ENCODE measurements around the gene SFXN3.

Gene SFXN3, protein sequence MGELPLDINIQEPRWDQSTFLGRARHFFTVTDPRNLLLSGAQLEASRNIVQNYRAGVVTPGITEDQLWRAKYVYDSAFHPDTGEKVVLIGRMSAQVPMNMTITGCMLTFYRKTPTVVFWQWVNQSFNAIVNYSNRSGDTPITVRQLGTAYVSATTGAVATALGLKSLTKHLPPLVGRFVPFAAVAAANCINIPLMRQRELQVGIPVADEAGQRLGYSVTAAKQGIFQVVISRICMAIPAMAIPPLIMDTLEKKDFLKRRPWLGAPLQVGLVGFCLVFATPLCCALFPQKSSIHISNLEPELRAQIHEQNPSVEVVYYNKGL

DNA sequence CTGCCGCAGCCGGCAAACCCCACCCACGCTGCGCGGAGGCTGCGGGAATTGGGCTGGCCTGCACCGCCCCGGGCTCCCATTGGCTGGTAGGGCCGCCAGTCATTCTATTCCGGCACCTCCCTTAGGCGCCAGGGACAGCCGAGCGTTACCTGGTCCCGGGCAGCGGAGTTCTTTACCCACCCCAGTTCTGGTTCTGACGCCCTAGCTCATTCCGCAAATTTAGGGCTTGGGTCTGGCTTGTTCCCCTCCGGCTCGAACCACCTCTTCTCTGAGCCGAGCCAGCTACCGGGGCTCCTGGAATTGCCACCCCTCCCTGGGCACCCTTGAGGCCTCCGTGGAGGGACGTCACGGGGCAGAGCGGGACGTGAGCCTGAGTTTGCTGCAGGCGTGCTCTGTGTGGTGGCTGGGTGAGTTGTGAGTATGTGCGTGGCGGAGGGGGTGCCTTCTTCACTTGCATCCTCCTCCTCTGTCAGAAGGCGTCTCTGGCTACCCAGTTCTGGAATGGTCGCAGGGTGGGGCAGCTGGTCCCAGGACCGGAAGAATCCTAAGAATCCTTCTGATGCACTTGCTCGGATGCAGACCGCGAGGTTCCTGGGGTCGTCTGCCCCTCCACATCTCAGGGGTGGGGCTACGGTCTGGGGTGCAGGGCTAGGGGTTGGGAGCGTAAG is at the start of gene SFXN3, which contains the start of gene PDZD7:
SFXN3 (plus strand) TSS at position 107 of the 668 bp plus-strand sequence. CDS start 3,461 bp downstream, outside the sequence.
PDZD7 (minus strand) TSS at position 2 of the 668 bp plus-strand sequence. CDS start 910 bp downstream, outside the sequence.
- DNase-seq = peak; percentile 55

GRCh38 chr10:100982916-100983830 is 47.9 kb upstream of the SFXN3 start:
- no peak for DNase-seq

GRCh38 chr10:100983868-100984671 is 47.0 kb upstream of the SFXN3 start:
- no peak for DNase-seq

- DNase-seq = no peak
These were observed 46.3 kb upstream of the SFXN3 start for GRCh38 chr10:100984672-100985177.

GRCh38 chr10:100985336-100985735 is 45.7 kb upstream of the SFXN3 start:
- no peak for DNase-seq

- no peak for DNase-seq
These were observed 44.4 kb upstream of the SFXN3 start for GRCh38 chr10:100986623-100986951.

- peak; percentile 21 for DNase-seq
These were observed 43.9 kb upstream of the SFXN3 start, which contains the start of the genes MRPL43 and TWNK for GRCh38 chr10:100986952-100987684. Gene MRPL43 (minus strand): TSS chr10:100987497. CDS start chr10:100987443, 54 bp downstream. Gene TWNK (plus strand): TSS chr10:100987543. CDS start chr10:100988211, 668 bp downstream.

- DNase-seq = no peak
These were observed 43.4 kb upstream of the SFXN3 start for GRCh38 chr10:100987685-100988049.

DNA sequence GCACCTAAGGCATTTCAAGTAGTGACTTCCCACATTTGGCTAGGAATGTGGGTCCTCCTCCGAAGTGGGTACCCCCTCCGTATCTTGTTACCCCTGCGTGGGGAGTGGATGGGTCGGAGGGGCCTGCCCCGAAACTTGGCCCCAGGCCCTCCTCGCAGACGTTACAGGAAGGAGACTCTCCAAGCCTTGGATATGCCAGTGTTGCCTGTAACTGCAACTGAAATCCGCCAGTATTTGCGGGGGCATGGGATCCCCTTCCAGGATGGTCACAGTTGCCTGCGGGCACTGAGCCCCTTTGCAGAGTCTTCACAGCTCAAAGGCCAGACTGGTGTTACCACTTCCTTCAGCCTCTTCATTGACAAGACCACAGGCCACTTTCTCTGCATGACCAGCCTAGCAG is 42.9 kb upstream of the SFXN3 start:
- DNase-seq = no peak

GRCh38 chr10:100989088-100989487 is 41.9 kb upstream of the SFXN3 start:
- no peak for DNase-seq

GRCh38 chr10:100993986-100994708 is 36.9 kb upstream of the SFXN3 start:
- no peak for DNase-seq

DNA sequence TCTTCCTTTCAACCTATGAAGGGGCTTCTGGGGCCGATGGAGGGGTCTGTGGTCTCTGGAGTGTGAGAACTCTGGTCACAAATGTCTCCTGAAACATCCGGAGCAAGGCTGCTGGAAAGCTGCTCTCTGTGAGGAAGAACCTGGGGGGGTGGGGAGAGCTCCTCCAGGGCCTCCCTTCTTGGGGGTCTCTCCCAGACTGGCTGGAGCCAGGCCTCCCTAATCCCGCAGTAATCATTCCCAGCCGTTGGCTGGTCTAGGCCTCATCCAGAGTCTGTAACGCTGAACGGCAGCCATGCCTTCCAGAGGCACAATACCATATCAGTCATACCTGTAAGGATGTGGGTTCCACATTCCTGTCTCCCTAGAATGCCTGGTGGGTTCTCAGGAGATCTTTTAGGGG is 35.9 kb upstream of the SFXN3 start:
- DNase-seq = no peak

DNA sequence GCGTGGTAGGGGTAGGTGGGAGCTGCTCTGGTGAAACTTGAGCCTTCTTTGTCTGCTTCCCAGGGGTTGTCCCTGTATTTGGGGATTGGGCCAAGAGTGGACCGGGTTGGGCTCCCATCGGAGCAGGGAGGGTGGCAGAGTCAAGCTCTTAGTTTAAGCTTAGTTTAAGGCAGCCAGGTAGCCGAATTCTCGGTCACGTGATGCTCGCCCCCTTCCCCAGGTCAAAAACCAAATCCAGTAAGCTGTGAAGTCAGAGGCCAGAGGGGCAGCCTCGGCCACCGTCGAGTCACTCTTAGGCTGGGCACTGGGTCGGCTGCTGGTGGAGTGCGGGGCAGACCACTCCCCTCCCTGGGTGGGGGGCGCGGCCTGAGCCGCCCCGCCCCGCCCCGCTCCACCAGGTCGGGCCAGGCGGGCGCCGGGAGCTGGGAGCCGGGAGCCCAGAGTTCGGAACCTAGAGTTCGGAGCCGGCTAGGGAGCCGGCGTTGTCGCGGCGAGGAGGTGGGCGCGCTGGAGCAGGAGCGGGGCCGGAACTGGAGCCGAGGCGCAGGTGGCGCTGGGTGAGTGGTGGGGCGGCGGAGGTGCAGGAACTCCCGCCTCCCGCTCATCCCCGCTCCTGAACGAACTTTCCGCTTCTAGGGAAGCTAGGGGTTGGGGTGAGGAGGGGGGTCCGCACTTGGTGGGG is 34.2 kb upstream of the SFXN3 start:
- no peak for DNase-seq

GRCh38 chr10:100997360-100998182 is 33.5 kb upstream of the SFXN3 start:
- DNase-seq = peak; percentile 21

DNA sequence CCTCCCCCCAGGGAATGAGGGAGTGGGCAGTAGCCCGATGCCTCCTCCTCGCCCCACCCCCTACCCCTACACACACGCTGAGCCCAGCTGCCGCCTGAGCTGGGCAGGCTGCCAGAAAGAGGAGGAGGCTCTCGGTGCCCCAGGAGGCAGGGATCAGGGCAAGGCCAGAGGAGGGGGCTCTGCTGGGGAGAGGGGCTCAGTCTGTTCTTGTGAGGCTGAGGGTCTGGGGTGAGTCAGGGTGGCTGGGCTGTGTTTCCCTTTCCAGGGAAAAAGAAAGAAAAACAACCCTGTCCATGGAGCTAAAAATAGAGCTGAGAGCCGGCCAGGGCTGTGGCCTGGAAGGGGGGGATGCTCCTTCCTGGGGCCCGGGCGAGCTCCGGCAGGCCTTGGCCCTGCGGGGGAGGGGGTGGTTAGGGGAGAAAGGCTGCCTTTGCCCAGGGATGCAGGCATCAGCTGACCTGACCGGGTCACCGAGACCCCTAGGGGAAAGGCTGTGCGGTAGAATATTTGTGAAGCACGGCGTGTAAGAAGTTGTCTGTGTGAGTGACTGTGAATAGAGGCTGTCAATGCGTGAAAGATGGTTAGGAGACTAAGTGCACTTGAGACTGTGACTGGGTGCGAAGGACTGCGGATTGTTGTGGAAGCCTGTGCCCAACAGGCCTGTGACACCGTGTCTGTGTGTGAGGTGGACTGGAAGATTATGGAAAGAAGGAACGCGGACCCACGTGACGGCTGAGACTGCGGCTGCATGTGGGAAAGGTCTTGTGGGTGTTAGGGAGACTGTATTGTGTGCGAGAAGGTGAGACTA is 32.6 kb upstream of the SFXN3 start:
- peak; percentile 62 for DNase-seq

GRCh38 chr10:100998991-100999741 is 31.9 kb upstream of the SFXN3 start:
- no peak for DNase-seq

DNA sequence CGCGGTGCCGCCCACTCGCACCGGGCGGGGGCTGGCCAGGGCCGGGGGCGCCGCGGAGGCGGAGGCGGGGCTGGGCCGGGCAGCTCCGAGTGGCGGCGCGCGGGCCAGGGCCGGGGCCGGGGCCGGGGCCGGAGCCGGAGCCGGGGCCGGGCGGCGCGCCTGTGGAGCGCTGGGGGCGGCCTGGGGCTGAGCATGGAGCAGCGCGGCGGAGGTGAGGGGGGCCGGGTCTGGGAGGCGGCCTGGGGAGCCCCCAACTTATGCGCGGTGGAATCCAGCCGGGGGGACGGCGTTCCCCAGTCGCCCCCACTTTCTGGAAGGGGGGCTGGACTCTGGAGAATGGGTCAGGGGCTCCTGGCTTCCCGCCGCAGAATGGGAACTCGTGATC is 31.3 kb upstream of the SFXN3 start, which contains the start of gene LZTS2:
LZTS2 (plus strand) TSS at position 67 of the 385 bp plus-strand sequence. CDS start 2,731 bp downstream, outside the sequence.
- no peak for DNase-seq

Measured in NCI-H446 treated with DMSO at 0.1 percent for 48 hours (cell line).